Chondrocyte (in vitro differentiated cells): ENCODE data around the gene CPA1. TPM values are rescaled to one million over a fixed set of nuclear protein-coding genes. Genes with fewer than 3 reads are reported as not detected.

ENCODE experiments used
- DNase-seq: peaks from one replicate; pipeline ENCODE4 v3.0.0; 2021; ENCODE audit warnings: mixed read lengths, low spot score
- H3K27ac Mint-ChIP-seq: one replicate; pipeline ENCODE4 v1.8.0; 2021; ENCODE audit warnings: mild to moderate bottlenecking, moderate library complexity, mixed read lengths; ENCODE audit not compliant: unreplicated experiment
- H3K27me3 Mint-ChIP-seq: 2 replicates; pipeline ENCODE4 v1.8.0; 2021; ENCODE audit warnings: low read depth, mixed read lengths
- H3K36me3 Mint-ChIP-seq: 2 replicates; pipeline ENCODE4 v1.8.0; 2021; ENCODE audit warnings: low read depth, mixed read lengths
- H3K4me1 Mint-ChIP-seq: 2 replicates; pipeline ENCODE4 v1.8.0; 2021; ENCODE audit warnings: low read depth, mild to moderate bottlenecking, mixed read lengths
- H3K4me3 Mint-ChIP-seq: one replicate; pipeline ENCODE4 v1.8.0; 2021; ENCODE audit warnings: mild to moderate bottlenecking, moderate library complexity, mixed read lengths; ENCODE audit not compliant: unreplicated experiment
- H3K9me3 Mint-ChIP-seq: 2 replicates; pipeline ENCODE4 v1.8.0; 2021; ENCODE audit warnings: low read depth, mixed read lengths
- total RNA-seq: library from RNA; stranded (reverse); gene quantifications from 3 replicates; pipeline ENCODE4 v1.2.1, GENCODE V29; 2021
- TF ChIP-seq, protein P1 (sequence below): fragments of 200-600 bp; sonication (generic); IDR thresholded peaks from 2 replicates; pipeline ENCODE4 v1.5.0; 2021; ENCODE audit warnings: antibody characterized with exemption, mild to moderate bottlenecking, moderate library complexity

CPA1 gene
- total RNA-seq, 1 donor from 2014 or later, result 0.20 TPM

DNA sequence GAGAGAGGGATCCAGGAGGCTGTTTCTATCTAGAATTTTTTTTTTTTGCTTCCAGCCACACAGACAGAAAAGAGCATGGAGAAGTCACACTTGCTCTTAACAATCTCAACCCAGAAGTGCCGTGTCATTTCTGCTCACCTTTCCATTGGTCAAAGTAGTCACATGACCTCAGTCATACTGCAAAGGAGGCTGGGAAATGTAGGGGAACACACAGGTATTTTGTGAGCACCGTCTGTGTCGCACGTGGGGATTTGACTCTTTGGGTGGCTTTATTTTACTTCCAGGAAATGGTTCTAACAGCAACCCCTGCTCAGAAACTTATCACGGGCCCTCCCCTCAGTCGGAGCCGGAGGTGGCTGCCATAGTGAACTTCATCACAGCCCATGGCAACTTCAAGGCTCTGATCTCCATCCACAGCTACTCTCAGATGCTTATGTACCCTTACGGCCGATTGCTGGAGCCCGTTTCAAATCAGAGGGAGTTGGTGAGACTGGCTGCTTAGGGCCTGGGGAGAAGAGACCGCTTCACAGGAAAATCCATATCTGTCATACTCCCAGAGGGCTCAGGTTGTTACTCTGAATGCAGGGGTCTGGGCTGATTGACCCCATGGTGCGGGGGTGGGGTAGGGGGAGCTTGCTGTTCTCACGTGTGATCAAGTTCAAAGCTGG, 13.1 kb upstream of the CPA1 start:
- Mint-ChIP-seq H3K27ac (no peak overlapping the region), H3K36me3 (no peaks in the 10 kb centered on the region), H3K27me3 (no peaks in the 10 kb centered on the region), H3K4me3 (no peak overlapping the region), H3K4me1 (peaks cover 64% of the 10 kb centered on the region), H3K9me3 (peaks cover 4% of the 10 kb centered on the region)
- TF ChIP-seq, protein P1, sequence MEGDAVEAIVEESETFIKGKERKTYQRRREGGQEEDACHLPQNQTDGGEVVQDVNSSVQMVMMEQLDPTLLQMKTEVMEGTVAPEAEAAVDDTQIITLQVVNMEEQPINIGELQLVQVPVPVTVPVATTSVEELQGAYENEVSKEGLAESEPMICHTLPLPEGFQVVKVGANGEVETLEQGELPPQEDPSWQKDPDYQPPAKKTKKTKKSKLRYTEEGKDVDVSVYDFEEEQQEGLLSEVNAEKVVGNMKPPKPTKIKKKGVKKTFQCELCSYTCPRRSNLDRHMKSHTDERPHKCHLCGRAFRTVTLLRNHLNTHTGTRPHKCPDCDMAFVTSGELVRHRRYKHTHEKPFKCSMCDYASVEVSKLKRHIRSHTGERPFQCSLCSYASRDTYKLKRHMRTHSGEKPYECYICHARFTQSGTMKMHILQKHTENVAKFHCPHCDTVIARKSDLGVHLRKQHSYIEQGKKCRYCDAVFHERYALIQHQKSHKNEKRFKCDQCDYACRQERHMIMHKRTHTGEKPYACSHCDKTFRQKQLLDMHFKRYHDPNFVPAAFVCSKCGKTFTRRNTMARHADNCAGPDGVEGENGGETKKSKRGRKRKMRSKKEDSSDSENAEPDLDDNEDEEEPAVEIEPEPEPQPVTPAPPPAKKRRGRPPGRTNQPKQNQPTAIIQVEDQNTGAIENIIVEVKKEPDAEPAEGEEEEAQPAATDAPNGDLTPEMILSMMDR, result no peak
- DNase-seq, result peak; percentile 36

DNA sequence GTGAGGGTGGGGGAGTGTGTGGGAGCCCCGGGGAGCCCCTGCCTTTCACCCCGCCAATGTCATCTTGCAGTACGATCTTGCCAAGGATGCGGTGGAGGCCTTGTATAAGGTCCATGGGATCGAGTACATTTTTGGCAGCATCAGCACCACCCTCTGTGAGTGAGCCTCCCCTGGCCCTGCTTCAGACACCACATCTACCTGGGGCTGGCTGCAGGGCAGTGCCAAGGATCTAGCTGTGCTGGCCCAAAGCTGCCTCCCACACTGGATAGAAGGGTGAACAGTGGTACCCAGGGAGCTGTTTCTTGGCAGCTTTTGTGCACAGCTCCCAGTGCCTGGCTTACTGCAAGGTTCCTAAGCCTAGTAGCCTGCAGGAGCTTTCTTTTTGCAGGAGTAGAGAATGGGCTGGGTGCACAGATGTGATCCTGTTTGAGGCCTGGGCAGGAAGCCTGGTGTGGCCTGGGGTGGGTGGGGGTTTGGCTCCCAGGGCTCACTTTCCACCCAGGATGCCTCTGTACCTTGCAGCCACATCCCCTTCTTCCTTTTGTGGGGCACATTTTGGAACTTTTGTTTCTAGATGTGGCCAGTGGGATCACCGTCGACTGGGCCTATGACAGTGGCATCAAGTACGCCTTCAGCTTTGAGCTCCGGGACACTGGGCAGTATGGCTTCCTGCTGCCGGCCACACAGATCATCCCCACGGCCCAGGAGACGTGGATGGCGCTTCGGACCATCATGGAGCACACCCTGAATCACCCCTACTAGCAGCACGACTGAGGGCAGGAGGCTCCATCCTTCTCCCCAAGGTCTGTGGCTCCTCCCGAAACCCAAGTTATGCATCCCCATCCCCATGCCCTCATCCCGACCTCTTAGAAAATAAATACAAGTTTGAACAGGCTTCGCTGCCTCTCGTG, 12.2 kb upstream of the CPA1 start:
- Mint-ChIP-seq H3K4me3 (no peak overlapping the region), H3K27me3 (no peaks in the 10 kb centered on the region), H3K4me1 (peaks cover 66% of the 10 kb centered on the region), H3K9me3 (peaks cover 4% of the 10 kb centered on the region), H3K27ac (no peak overlapping the region), H3K36me3 (no peaks in the 10 kb centered on the region)
- TF ChIP-seq, protein P1, result no peak
- DNase-seq, result peak; percentile 64

DNA sequence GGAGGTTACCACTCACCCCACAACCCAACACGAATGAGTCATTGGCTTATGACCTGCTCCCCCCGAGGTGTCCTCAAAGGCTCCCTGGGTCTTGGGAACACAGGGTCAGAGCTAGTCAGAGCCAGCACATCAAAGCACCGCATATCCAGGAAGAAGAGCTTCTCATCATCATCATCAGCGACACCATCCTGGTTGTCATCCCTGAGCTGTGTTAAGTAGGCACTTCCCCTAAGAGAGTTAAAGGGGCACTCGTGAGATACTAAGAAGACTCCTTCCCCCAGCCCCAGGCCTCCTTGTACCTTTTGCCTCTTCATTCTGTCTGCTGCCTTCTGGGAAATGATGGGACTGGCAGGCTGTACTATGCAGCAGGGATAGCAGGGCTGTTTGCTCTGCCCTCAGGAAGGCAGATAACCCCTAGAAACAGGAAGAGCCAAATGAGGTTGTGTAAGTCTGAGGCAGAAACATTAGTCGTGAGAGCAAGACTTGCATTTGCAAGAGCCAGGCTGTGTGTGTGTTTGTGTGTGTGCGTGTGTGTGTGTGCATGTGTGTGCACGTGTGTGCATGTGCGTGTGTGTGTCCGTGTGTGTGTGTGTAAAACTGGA, 11.1 kb upstream of the CPA1 start:
- peak; percentile 21 for DNase-seq
- H3K27me3 Mint-ChIP-seq, result no peaks in the 10 kb centered on the region
- H3K9me3 Mint-ChIP-seq, result peaks cover 4% of the 10 kb centered on the region
- peaks cover 66% of the 10 kb centered on the region for H3K4me1 Mint-ChIP-seq
- no peaks in the 10 kb centered on the region for H3K36me3 Mint-ChIP-seq
- H3K4me3 Mint-ChIP-seq, result no peak overlapping the region
- TF ChIP-seq, protein P1, result no peak
- H3K27ac Mint-ChIP-seq, result peak overlapping the region; percentile 65

DNA sequence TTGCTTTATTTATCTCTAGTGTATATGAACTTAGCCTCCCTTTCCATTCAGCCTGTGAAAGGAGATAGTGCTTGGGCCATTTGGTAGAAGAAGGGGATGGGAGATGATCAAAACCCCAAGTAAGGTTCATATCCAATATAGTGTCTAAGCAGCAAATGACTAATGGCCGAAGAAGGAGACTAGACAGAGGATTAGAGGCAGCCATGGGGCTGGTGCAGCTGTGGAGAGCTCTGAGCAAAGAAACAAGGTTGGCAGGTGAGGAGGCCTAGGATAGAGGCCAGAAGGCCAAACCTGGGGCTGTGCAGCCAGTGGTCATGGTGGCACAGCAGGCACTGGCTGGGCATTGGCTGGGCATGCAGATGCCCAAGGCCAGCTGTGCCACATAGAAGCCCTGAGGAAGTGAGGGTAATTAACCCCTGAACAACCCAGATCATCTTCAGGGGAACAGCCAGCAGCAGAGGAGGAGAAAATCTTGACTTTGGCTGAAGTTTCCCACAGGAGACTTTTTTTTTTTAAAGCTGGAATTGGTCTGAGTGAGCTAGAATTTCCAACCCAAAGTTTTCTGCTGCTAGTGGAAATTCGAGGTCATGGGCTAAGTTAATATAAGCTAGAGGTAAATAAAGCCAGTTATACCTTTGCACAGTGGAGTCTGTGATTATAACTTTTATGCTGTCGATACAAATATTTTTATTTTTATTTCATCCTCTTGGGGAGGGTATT, 10.3 kb upstream of the CPA1 start:
- H3K4me1 Mint-ChIP-seq, result peaks cover 74% of the 10 kb centered on the region
- H3K9me3 Mint-ChIP-seq, result peaks cover 4% of the 10 kb centered on the region
- H3K27ac Mint-ChIP-seq, result peak overlapping the region; percentile 65
- no peaks in the 10 kb centered on the region for H3K36me3 Mint-ChIP-seq
- H3K4me3 Mint-ChIP-seq, result no peak overlapping the region
- DNase-seq, result no peak
- TF ChIP-seq, protein P1, result no peak
- no peaks in the 10 kb centered on the region for H3K27me3 Mint-ChIP-seq

DNA sequence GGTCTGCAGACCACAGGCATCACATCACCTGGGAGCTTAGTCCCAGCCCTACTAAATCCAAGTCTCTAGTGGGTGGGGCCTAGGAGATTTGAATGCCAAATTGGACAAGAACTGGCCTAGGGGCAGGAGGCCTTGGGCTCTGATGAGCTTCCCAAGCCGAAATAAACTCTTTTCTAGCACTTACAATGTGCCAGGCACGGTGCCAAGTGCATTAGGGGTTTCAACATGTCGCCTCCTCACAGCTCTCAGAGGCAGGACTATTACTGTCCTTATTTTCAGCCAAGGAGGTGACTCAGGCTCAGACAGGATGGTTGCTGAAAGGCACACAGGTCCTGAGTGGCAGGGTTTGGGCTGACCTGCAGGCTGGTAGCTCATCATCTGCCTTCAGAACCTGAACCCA, 9.2 kb upstream of the CPA1 start:
- Mint-ChIP-seq H3K9me3 (peaks cover 4% of the 10 kb centered on the region), H3K27ac (no peak overlapping the region), H3K36me3 (no peaks in the 10 kb centered on the region), H3K4me1 (peaks cover 68% of the 10 kb centered on the region), H3K4me3 (no peak overlapping the region), H3K27me3 (no peaks in the 10 kb centered on the region)
- peak; percentile 41 for DNase-seq
- TF ChIP-seq, protein P1, result no peak
